Liver (tissue), 9 donors: Measurements from ENCODE around the gene ST8SIA3. TPM values are rescaled to one million over a fixed set of nuclear protein-coding genes. Genes with fewer than 3 reads are reported as not detected.
A peak's percentile ranks its signal among the peaks of the same experiment; 100 is the strongest.

Experiments
- DNase-seq: peaks from one replicate; pipeline ENCODE4 v3.0.0-alpha.2; 2017; ENCODE audit warnings: low spot score
- H3K27ac ChIP-seq, 2 donors: one replicate each; pipeline ENCODE4 v1.7.0; 2013; ENCODE audit warnings: inconsistent platforms in 2 of 2, low read length in 2 of 2, control low read depth in 1 of 2, low read depth in 1 of 2, mild to moderate bottlenecking in 1 of 2
- H3K27me3 ChIP-seq, 4 donors: one replicate each; pipeline versions ENCODE4 v1.6.1 to v1.7.0; 2013; ENCODE audit warnings: low read length in 3 of 4, inconsistent platforms in 1 of 4, mild to moderate bottlenecking in 1 of 4, moderate library complexity in 1 of 4; ENCODE audit not compliant: control insufficient read depth in 4 of 4, insufficient read depth in 4 of 4
- H3K36me3 ChIP-seq, 4 donors: one replicate each; pipeline versions ENCODE4 v1.6.1 to v1.7.0; 2013; ENCODE audit warnings: low read length in 3 of 4, mild to moderate bottlenecking in 3 of 4, low read depth in 1 of 4, moderate library complexity in 1 of 4; ENCODE audit not compliant: control insufficient read depth in 4 of 4, insufficient read depth in 3 of 4
- H3K4me1 ChIP-seq, 4 donors: one replicate each; pipeline versions ENCODE4 v1.6.1 to v1.7.0; 2013; ENCODE audit warnings: low read length in 3 of 4, mild to moderate bottlenecking in 3 of 4, moderate library complexity in 1 of 4; ENCODE audit not compliant: control insufficient read depth in 4 of 4, insufficient read depth in 4 of 4
- H3K4me3 ChIP-seq, 3 donors: one replicate each; pipeline versions ENCODE4 v1.6.1 to v1.7.0; 2013; ENCODE audit warnings: low read length in 3 of 3, control low read depth in 1 of 3, low read depth in 1 of 3, mild to moderate bottlenecking in 1 of 3
- H3K9ac ChIP-seq, 2 donors: one replicate each; pipeline ENCODE4 v1.7.0; 2013; ENCODE audit warnings: low read length in 2 of 2, mild to moderate bottlenecking in 2 of 2, moderate library complexity in 2 of 2, control low read depth in 1 of 2, low read depth in 1 of 2
- H3K9me3 ChIP-seq, 4 donors: one replicate each; pipeline versions ENCODE4 v1.6.1 to v1.7.0; 2013; ENCODE audit warnings: low read length in 3 of 4; ENCODE audit not compliant: control insufficient read depth in 4 of 4
- ATF3 ChIP-seq: IDR thresholded peaks from 2 replicates; pipeline ENCODE4 v1.6.1; 2016; ENCODE audit warnings: antibody characterized with exemption
- CTCF ChIP-seq: fragments of 150-350 bp; IDR thresholded peaks from 2 replicates; pipeline ENCODE4 v1.5.1; 2017; ENCODE audit warnings: improper control_type of control experiment, low read depth, low read length; ENCODE audit not compliant: missing input control
- EGR1 ChIP-seq, 2 donors: IDR thresholded peaks; 2 replicates each; pipeline ENCODE4 v1.6.1; 2016 to 2018; ENCODE audit warnings: antibody characterized with exemption in 2 of 2, low read depth in 2 of 2
- FOXA1 ChIP-seq: IDR thresholded peaks from 2 replicates; pipeline ENCODE4 v1.6.1; 2016; ENCODE audit warnings: antibody characterized with exemption
- FOXA2 ChIP-seq: IDR thresholded peaks from 2 replicates; pipeline ENCODE4 v1.6.1; 2016; ENCODE audit warnings: antibody characterized with exemption
- GABPA ChIP-seq, 2 donors: IDR thresholded peaks in 1 of 2; conservative IDR thresholded peaks in 1 of 2; 2 replicates each; pipeline ENCODE4 v1.6.1; 2016; ENCODE audit warnings: antibody characterized with exemption in 2 of 2, mild to moderate bottlenecking in 1 of 2, moderate library complexity in 1 of 2
- HNF4A ChIP-seq, 2 donors: conservative IDR thresholded peaks; 2 replicates each; pipeline ENCODE4 v1.6.1; 2016; ENCODE audit warnings: antibody characterized with exemption in 2 of 2, mild to moderate bottlenecking in 2 of 2
- HNF4G ChIP-seq: IDR thresholded peaks from 2 replicates; pipeline ENCODE4 v1.6.1; 2016; ENCODE audit warnings: antibody characterized with exemption
- JUND ChIP-seq, 2 donors: IDR thresholded peaks; 2 replicates each; pipeline ENCODE4 v1.6.1; 2016; ENCODE audit warnings: antibody characterized with exemption in 2 of 2
- NR2F2 ChIP-seq: IDR thresholded peaks from 2 replicates; pipeline ENCODE4 v1.6.1; 2016; ENCODE audit warnings: antibody characterized with exemption
- RAD21 ChIP-seq, 2 donors: IDR thresholded peaks; 2 replicates each; pipeline ENCODE4 v1.6.1; 2016; ENCODE audit warnings: antibody characterized with exemption in 2 of 2, mild to moderate bottlenecking in 2 of 2
- REST ChIP-seq: IDR thresholded peaks from 2 replicates; pipeline ENCODE4 v1.6.1; 2016; ENCODE audit warnings: antibody characterized with exemption, mild to moderate bottlenecking
- RXRA ChIP-seq, 2 donors: IDR thresholded peaks; 2 replicates each; pipeline ENCODE4 v1.6.1; 2017 to 2018; ENCODE audit warnings: antibody characterized with exemption in 2 of 2, mild to moderate bottlenecking in 1 of 2
- SP1 ChIP-seq: IDR thresholded peaks from 2 replicates; pipeline ENCODE4 v1.6.1; 2018; ENCODE audit warnings: antibody characterized with exemption, mild to moderate bottlenecking
- TAF1 ChIP-seq: conservative IDR thresholded peaks from 2 replicates; pipeline ENCODE4 v1.6.1; 2016; ENCODE audit warnings: antibody characterized with exemption, mild to moderate bottlenecking
- YY1 ChIP-seq: IDR thresholded peaks from 2 replicates; pipeline ENCODE4 v1.6.1; 2016; ENCODE audit warnings: antibody characterized with exemption, mild to moderate bottlenecking
- WGBS: extraction: QIAGEN DNeasy Blood & Tissue Kit; methylation state at CpG from one replicate; pipeline ENCODE4 v1.1.7; 2013; 5-methylcytosine and 5-hydroxymethylcytosine counted together
- polyA plus RNA-seq, 2 donors: library from polyadenylated mRNA; stranded (reverse) in 1 of 2; unstranded in 1 of 2; fragments of 200-250 nt in 1 of 2; fragments of >200 nt in 1 of 2; fragmentation: Nextera tagmentation in 1 of 2; extraction: Ambion mirVana in 1 of 2; gene quantifications; one replicate each; pipeline versions ENCODE4 v1.2.1 to v1.2.3, GENCODE V29; 2013 to 2015
- total RNA-seq, 2 donors: library from RNA; depleted of rRNA; stranded (reverse); fragments of >200 nt; gene quantifications; one replicate each; pipeline ENCODE4 v1.2.3, GENCODE V29; 2014
- TF ChIP-seq, protein P1 (sequence below): IDR thresholded peaks from 2 replicates; pipeline ENCODE4 v1.6.1; 2016; ENCODE audit warnings: antibody characterized with exemption
- TF ChIP-seq, protein P2 (sequence below): IDR thresholded peaks from 2 replicates; pipeline ENCODE4 v1.6.1; 2016; ENCODE audit warnings: antibody characterized with exemption
- donor health status: healthy.
- donor health status: healthy.
- donor health status: healthy.
- donor health status: healthy.
- donor health status: healthy.

ST8SIA3 gene, protein sequence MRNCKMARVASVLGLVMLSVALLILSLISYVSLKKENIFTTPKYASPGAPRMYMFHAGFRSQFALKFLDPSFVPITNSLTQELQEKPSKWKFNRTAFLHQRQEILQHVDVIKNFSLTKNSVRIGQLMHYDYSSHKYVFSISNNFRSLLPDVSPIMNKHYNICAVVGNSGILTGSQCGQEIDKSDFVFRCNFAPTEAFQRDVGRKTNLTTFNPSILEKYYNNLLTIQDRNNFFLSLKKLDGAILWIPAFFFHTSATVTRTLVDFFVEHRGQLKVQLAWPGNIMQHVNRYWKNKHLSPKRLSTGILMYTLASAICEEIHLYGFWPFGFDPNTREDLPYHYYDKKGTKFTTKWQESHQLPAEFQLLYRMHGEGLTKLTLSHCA
- 1 to 10 TPM in 1 of 2 donors, under 1 TPM in 1; under 0.01 to 3.0 TPM for total RNA-seq
- polyA plus RNA-seq: under 1 TPM; 0.07 to 0.57 TPM

DNA sequence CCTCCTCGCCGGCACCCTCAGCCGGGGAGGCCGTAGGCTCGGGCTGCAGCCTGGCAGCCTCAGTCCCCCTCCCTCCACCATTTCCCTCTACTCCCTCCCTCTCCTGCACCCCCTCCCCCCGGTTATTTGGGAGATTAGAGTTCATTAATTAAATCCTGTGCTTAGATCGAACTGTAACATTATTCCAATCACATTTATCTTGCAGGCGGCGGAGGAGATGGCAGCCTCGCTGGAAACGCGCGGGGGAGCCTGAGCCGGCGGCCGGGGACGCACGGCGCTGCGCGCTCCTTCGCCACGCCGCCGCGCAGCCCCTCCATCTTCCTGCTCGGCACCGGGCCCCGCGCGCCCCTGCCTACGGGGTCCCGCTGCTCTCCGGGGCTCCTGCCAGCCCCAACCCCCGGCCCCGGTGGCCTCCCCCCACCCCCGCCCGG lies at the start of gene ST8SIA3:
TSS of gene ST8SIA3 (plus strand) at position 287 of the 431 bp plus-strand sequence. CDS start 290 bp downstream, outside the sequence.
- peaks cover 0 to 2% (median 0%) of the 10 kb centered on the region in 4 donors for H3K27me3 ChIP-seq
- peaks cover 4 to 18% (median 11%) of the 10 kb centered on the region in 4 donors for H3K4me1 ChIP-seq
- 20% methylated on average over 38 of the region's 38 CpGs for WGBS
- H3K36me3 ChIP-seq: no peaks in the 10 kb centered on the region
- no peaks in the 10 kb centered on the region for H3K9me3 ChIP-seq
- H3K4me3 ChIP-seq: peak within 1 kb of the TSS in 1 of 3 donors; percentile 48
- no peak within 1 kb of the TSS for H3K27ac ChIP-seq
- TF ChIP-seq, protein P1, sequence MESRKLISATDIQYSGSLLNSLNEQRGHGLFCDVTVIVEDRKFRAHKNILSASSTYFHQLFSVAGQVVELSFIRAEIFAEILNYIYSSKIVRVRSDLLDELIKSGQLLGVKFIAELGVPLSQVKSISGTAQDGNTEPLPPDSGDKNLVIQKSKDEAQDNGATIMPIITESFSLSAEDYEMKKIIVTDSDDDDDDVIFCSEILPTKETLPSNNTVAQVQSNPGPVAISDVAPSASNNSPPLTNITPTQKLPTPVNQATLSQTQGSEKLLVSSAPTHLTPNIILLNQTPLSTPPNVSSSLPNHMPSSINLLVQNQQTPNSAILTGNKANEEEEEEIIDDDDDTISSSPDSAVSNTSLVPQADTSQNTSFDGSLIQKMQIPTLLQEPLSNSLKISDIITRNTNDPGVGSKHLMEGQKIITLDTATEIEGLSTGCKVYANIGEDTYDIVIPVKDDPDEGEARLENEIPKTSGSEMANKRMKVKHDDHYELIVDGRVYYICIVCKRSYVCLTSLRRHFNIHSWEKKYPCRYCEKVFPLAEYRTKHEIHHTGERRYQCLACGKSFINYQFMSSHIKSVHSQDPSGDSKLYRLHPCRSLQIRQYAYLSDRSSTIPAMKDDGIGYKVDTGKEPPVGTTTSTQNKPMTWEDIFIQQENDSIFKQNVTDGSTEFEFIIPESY: no peak
- TF ChIP-seq HNF4A (conservative IDR thresholded peaks at IDR 0.05) (no peak), CTCF (no peak), FOXA2 (no peak), SP1 (no peak), RXRA (IDR thresholded peaks at IDR 0.05) (no peak), HNF4G (no peak), TAF1 (no peak), EGR1 (IDR thresholded peaks at IDR 0.05; ENCODE audit: low read depth in 2 of 2) (no peak), JUND (IDR thresholded peaks at IDR 0.05) (no peak), REST (no peak), RAD21 (IDR thresholded peaks at IDR 0.05) (no peak), FOXA1 (no peak), ATF3 (no peak), YY1 (no peak), NR2F2 (no peak), GABPA (IDR thresholded peaks at IDR 0.05 in 1 of 2, conservative IDR thresholded peaks at IDR 0.05 in 1 of 2) (no peak)
- TF ChIP-seq, protein P2, sequence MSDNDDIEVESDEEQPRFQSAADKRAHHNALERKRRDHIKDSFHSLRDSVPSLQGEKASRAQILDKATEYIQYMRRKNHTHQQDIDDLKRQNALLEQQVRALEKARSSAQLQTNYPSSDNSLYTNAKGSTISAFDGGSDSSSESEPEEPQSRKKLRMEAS: no peak
- no peak within 1 kb of the TSS for H3K9ac ChIP-seq
- DNase-seq: no peak
